ENCODE data around the gene SPATA31A3.
"Not testable (repeated sequence)": the region's sequence is repeated elsewhere in the genome, so short reads cannot be mapped to it uniquely, and the experiment has no call there.

The SPATA31A3 gene

DNA sequence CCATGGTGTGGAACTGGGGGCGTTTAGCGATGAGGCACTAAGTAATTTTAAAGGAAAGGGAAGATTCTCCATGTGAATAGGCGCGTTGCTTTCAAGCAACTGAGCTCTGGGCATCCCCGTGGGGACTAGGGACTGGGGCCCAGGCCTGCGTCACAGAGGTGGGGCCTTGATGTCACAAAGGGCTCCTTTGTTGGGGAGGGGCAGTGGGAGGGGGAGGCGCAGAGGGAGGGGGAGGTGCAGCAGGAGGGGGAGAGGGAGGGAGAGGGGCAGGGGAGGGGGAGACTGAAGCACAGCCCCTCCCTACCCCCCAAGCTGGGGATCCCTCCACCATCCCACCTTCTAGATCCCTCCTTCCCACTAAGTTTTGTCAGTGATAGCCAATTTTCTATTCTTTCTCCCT, at the start of gene SPATA31A3:
Gene SPATA31A3, minus strand, starts transcription at position 101 of the 400 bp plus-strand sequence. Its CDS starts 29 bp downstream, at position 72.
- not testable (repeated sequence) for DNase-seq (ENCODE audit: low read depth, low spot score)

GRCh38 chr9:66952576-66952975, 39.8 kb downstream of the SPATA31A3 start:
- not testable (repeated sequence) for DNase-seq (ENCODE audit: low read depth, low spot score)

DNA sequence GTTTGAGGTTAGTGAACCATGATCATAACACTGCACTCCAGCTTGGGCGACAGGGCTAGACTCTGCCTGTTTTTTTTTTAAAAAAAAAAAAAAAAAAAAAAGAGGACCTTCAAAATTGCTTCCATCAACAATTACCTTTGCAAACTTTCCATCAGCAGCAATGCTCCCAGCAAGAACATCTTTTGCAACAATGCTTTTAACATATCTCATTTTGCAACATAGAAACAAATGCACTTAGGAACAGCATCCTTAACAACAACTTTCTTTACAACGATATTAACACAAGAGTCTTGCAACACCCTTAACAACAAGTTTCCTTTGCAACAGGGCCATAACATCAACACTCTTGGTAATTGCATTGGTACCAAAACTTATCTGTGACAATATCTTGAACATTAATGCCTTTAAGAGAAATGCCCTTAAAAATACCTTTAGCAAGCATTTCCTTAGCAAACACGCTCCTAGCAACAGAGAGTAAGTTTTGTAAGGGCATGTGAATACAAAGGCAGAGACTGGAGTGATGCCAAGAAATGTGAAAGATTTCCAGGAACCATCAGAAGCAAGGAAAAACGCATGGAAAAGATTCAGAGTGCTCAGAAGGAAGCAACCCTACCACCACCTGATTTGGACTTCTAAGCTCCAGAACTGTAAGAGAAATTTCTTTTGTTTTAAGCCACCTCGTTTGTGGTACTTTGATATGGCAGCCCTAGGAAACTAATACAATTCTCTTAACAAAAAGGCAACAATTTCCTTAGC, 49.8 kb downstream of the SPATA31A3 start:
- DNase-seq (ENCODE audit: low read depth, low spot score), result not testable (repeated sequence)

GRCh38 chr9:66939878-66940830, 52.2 kb downstream of the SPATA31A3 start:
- not testable (repeated sequence) for DNase-seq (ENCODE audit: low read depth, low spot score)

DNA sequence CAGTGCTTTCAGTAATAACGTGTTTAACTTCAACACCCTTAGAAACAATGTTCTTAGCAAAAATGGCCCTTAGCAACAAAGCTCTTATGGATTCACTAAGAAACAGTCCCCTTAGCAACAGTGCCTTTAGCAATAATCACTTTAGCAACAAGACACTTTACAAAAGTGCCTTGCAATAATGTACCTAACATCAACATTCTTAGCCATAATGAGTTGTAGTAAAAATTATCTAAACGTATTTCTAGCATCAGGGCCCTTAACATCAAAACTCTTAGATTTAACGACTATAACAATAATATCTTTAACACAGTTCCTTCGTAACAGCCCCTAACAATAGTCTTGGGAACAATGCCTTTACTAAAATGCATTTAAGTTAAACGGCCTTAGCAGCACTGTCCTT, 54.0 kb downstream of the SPATA31A3 start:
- DNase-seq (ENCODE audit: low read depth, low spot score), result not testable (repeated sequence)

- not testable (repeated sequence) for DNase-seq (ENCODE audit: low read depth, low spot score)
Measured at GRCh38 chr9:66937662-66938061, 54.7 kb downstream of the SPATA31A3 start.
